ENCODE measurements around the gene ZIC1. TPM values are rescaled to one million over a fixed set of nuclear protein-coding genes. Genes with fewer than 3 reads are reported as not detected.

ZIC1 gene
- total RNA-seq, 1 experiment from 2014 or later, result not detected

DNA sequence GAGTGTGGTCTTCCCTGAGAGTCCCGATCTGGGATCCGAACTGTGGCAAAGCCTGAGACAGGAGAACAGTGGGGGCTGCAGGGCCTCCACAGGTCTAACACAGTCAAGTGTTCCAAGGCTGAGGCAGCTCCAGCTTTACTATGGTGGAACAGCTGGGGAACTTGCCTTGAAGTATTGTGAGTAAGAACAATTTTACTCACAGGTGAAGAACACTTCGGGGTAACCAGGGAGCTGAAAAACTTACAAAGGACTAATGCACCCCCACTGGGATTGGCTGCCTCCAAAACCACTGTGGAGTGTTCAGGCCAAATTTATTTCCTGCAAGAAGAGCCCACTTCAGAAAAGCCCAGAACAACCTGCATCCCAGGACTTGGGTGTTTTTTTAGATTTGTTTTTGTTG is 28.2 kb upstream of the ZIC1 start:
- H3K27me3 ChIP-seq (ENCODE audit: low read length), result peaks cover 99% of the 10 kb centered on the region

DNA sequence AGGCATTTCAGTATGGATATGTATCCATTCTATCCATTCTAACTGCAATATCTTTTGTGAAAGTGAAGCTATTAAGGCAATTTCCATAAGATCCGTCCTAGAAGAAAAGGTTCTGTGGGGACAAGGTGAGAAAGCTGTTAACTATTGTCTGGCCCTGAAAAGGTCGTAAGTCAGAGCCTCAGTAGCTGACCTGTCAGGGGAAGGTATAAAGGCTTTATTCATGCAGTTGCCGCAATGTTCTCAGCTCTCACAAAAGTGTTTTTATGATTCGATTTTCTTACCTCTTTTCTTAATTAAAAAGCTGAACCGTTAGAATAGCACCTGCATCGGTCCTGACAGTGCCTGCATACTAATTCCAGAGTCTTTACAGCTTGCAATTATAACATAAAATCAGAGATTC is 27.6 kb upstream of the ZIC1 start:
- TF ChIP-seq EZH2phosphoT487 (IDR thresholded peaks at IDR 0.05; ENCODE audit: borderline replicate concordance, low read length), result no peak
- no peak for TF ChIP-seq EZH2 (IDR thresholded peaks at IDR 0.05; ENCODE audit: low read length, unreplicated experiment)
- TF ChIP-seq, protein P1, sequence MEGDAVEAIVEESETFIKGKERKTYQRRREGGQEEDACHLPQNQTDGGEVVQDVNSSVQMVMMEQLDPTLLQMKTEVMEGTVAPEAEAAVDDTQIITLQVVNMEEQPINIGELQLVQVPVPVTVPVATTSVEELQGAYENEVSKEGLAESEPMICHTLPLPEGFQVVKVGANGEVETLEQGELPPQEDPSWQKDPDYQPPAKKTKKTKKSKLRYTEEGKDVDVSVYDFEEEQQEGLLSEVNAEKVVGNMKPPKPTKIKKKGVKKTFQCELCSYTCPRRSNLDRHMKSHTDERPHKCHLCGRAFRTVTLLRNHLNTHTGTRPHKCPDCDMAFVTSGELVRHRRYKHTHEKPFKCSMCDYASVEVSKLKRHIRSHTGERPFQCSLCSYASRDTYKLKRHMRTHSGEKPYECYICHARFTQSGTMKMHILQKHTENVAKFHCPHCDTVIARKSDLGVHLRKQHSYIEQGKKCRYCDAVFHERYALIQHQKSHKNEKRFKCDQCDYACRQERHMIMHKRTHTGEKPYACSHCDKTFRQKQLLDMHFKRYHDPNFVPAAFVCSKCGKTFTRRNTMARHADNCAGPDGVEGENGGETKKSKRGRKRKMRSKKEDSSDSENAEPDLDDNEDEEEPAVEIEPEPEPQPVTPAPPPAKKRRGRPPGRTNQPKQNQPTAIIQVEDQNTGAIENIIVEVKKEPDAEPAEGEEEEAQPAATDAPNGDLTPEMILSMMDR (conservative IDR thresholded peaks at IDR 0.05; ENCODE audit: low read depth, low read length), result no peak
- POLR2A ChIA-PET (ENCODE audit: unreplicated experiment), result no interaction called here
- Histone ChIP-seq H3K9ac (ENCODE audit: low read length) (no peak overlapping the region), H4K20me1 (ENCODE audit: low read length) (no peaks in the 10 kb centered on the region), H3K4me1 (ENCODE audit: insufficient read depth, low read length) (no peaks in the 10 kb centered on the region), H3F3A (ENCODE audit: low read length, unreplicated experiment) (no peaks in the 10 kb centered on the region), H3K79me2 (ENCODE audit: low read length) (no peaks in the 10 kb centered on the region), H3K4me2 (ENCODE audit: low read length) (no peak overlapping the region), H2AFZ (ENCODE audit: low read length) (no peak overlapping the region), H3K9me3 (ENCODE audit: low read length) (no peaks in the 10 kb centered on the region), H3K27ac (ENCODE audit: low read length) (no peak overlapping the region), H3K4me3 (ENCODE audit: low read length) (no peak overlapping the region), H3K9me2 (replicated peaks; ENCODE audit: low read length) (no peaks in the 10 kb centered on the region), H3K27me3 (ENCODE audit: low read length) (peaks cover 99% of the 10 kb centered on the region), H3K36me3 (ENCODE audit: low read depth, low read length) (no peaks in the 10 kb centered on the region)
- ATAC-seq (no peak), DNase-seq (no peak)
- CTCF ChIA-PET, result no interaction called here
- intact Hi-C loops (cut with micrococcal nuclease), result no loop called here
- no TSS peak for BruUV-seq (replicated peaks)

More for the DNA sequence above, 28.2 kb upstream of the ZIC1 start:
- BruUV-seq (replicated peaks), result no TSS peak
- H3K9me3 ChIP-seq (ENCODE audit: low read length), result no peaks in the 10 kb centered on the region
- POLR2A ChIA-PET (ENCODE audit: unreplicated experiment), result no interaction called here
- no peaks in the 10 kb centered on the region for H3K4me1 ChIP-seq (ENCODE audit: insufficient read depth, low read length)
- H3K4me3 ChIP-seq (ENCODE audit: low read length), result no peak overlapping the region
- DNase-seq (no peak), ATAC-seq (no peak)
- intact Hi-C loops (cut with micrococcal nuclease), result no loop called here
- TF ChIP-seq EZH2 (IDR thresholded peaks at IDR 0.05; ENCODE audit: low read length, unreplicated experiment) (no peak), EZH2phosphoT487 (IDR thresholded peaks at IDR 0.05; ENCODE audit: borderline replicate concordance, low read length) (no peak)
- TF ChIP-seq, protein P1 (conservative IDR thresholded peaks at IDR 0.05; ENCODE audit: low read depth, low read length), result no peak
- CTCF ChIA-PET, result no interaction called here
- H3K9ac ChIP-seq (ENCODE audit: low read length), result no peak overlapping the region
- H3K4me2 ChIP-seq (ENCODE audit: low read length), result no peak overlapping the region
- no peak overlapping the region for H2AFZ ChIP-seq (ENCODE audit: low read length)
- H3K9me2 ChIP-seq (replicated peaks; ENCODE audit: low read length), result no peaks in the 10 kb centered on the region
- no peaks in the 10 kb centered on the region for H3F3A ChIP-seq (ENCODE audit: low read length, unreplicated experiment)
- H4K20me1 ChIP-seq (ENCODE audit: low read length), result no peaks in the 10 kb centered on the region
- no peaks in the 10 kb centered on the region for H3K79me2 ChIP-seq (ENCODE audit: low read length)
- no peaks in the 10 kb centered on the region for H3K36me3 ChIP-seq (ENCODE audit: low read depth, low read length)
- no peak overlapping the region for H3K27ac ChIP-seq (ENCODE audit: low read length)

DNA sequence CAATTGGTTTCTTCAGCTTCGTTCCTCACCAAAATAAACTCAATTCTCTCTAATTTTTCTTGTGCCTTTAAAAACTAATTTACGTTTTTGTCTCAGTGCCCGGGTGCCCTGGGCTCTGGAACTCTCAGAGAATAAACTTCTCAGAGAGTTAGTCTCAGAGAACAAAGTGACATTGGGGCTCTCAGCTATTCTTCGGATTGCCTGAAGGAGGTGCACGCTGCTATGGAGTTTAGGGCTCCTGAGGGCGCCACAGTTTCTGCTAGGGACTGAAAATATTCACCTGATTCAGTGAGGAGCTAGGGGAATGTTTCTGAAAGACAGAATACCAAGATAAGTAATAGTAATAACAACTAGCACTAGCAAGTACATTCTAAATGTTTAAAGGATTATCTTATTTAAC is 25.5 kb upstream of the ZIC1 start:
- H3K27ac ChIP-seq (ENCODE audit: low read length), result no peak overlapping the region
- no peak overlapping the region for H3K4me3 ChIP-seq (ENCODE audit: low read length)
- H3K4me2 ChIP-seq (ENCODE audit: low read length), result no peak overlapping the region
- H3K9me3 ChIP-seq (ENCODE audit: low read length), result no peaks in the 10 kb centered on the region
- H3F3A ChIP-seq (ENCODE audit: low read length, unreplicated experiment), result no peaks in the 10 kb centered on the region
- H4K20me1 ChIP-seq (ENCODE audit: low read length), result no peaks in the 10 kb centered on the region
- no peak overlapping the region for H3K9ac ChIP-seq (ENCODE audit: low read length)
- H2AFZ ChIP-seq (ENCODE audit: low read length), result no peak overlapping the region
- POLR2A ChIA-PET (ENCODE audit: unreplicated experiment), result no interaction called here
- intact Hi-C loops (cut with micrococcal nuclease), result no loop called here
- TF ChIP-seq, protein P1 (conservative IDR thresholded peaks at IDR 0.05; ENCODE audit: low read depth, low read length), result peak; percentile 60
- no peak for TF ChIP-seq EZH2phosphoT487 (IDR thresholded peaks at IDR 0.05; ENCODE audit: borderline replicate concordance, low read length)
- DNase-seq (peak; percentile 18), ATAC-seq (0 out of 2 replicates have a peak, but pooled peaks have one; percentile 37)
- no peaks in the 10 kb centered on the region for H3K79me2 ChIP-seq (ENCODE audit: low read length)
- peaks cover 99% of the 10 kb centered on the region for H3K27me3 ChIP-seq (ENCODE audit: low read length)
- CTCF ChIA-PET, result no interaction called here
- H3K36me3 ChIP-seq (ENCODE audit: low read depth, low read length), result no peaks in the 10 kb centered on the region
- no TSS peak for BruUV-seq (replicated peaks)
- no peaks in the 10 kb centered on the region for H3K9me2 ChIP-seq (replicated peaks; ENCODE audit: low read length)
- no peaks in the 10 kb centered on the region for H3K4me1 ChIP-seq (ENCODE audit: insufficient read depth, low read length)
